Fibroblast of lung (primary cell): ENCODE data around the gene ARHGAP6. TPM values are rescaled to one million over a fixed set of nuclear protein-coding genes. Genes with fewer than 3 reads are reported as not detected.
A peak's percentile ranks its signal among the peaks of the same experiment; 100 is the strongest.

Experiments used
- DNase-seq, 2 donors: peaks; one replicate each; pipeline versions ENCODE4 v3.0.0 to v3.0.0-alpha.2; 2010; ENCODE audit warnings: low read depth in 2 of 2
- H2AFZ ChIP-seq: 2 replicates; pipeline ENCODE4 v1.5.1; 2012; ENCODE audit warnings: low read length, control low read depth, inconsistent platforms
- H3K27ac ChIP-seq: 2 replicates; pipeline ENCODE4 v1.5.1; 2011; ENCODE audit warnings: low read length, control low read depth; ENCODE audit not compliant: insufficient read depth
- H3K27me3 ChIP-seq: 2 replicates; pipeline ENCODE4 v1.5.1; 2011; ENCODE audit warnings: mild to moderate bottlenecking, low read length; ENCODE audit not compliant: control insufficient read depth, insufficient read depth
- H3K36me3 ChIP-seq: 2 replicates; pipeline ENCODE4 v1.5.1; 2011; ENCODE audit warnings: low read length; ENCODE audit not compliant: control insufficient read depth, insufficient read depth
- H3K4me1 ChIP-seq: 2 replicates; pipeline ENCODE4 v1.5.1; 2011; ENCODE audit warnings: low read length; ENCODE audit not compliant: control insufficient read depth, insufficient read depth; ENCODE audit errors: extremely low read depth
- H3K4me2 ChIP-seq: 2 replicates; pipeline ENCODE4 v1.5.1; 2011; ENCODE audit warnings: low read length, control low read depth; ENCODE audit not compliant: insufficient read depth; ENCODE audit errors: extremely low read depth
- H3K4me3 ChIP-seq, 4 experiments: fragments of 200-600 bp in 1 of 4; sonication (generic) in 1 of 4; replicated peaks in 1 of 4; 2 replicates each; pipeline ENCODE4 v1.5.1; 2011 to 2016; ENCODE audit warnings: low read length in 4 of 4, low read depth in 3 of 4, mild to moderate bottlenecking in 3 of 4, control low read depth in 2 of 4, inconsistent platforms in 1 of 4, mixed read lengths in 1 of 4; ENCODE audit not compliant: insufficient read depth in 1 of 4; ENCODE audit errors: control extremely low read depth in 1 of 4
- H3K79me2 ChIP-seq: 2 replicates; pipeline ENCODE4 v1.5.1; 2012; ENCODE audit warnings: mild to moderate bottlenecking, low read length, inconsistent platforms; ENCODE audit not compliant: control insufficient read depth, insufficient read depth
- H3K9ac ChIP-seq: 2 replicates; pipeline ENCODE4 v1.5.1; 2011; ENCODE audit warnings: mild to moderate bottlenecking, low read length, control low read depth; ENCODE audit not compliant: insufficient read depth
- H3K9me3 ChIP-seq: 2 replicates; pipeline ENCODE4 v1.5.1; 2012; ENCODE audit warnings: low read depth, low read length; ENCODE audit not compliant: control insufficient read depth, insufficient read depth
- H4K20me1 ChIP-seq: 2 replicates; pipeline ENCODE4 v1.5.1; 2011; ENCODE audit warnings: low read length; ENCODE audit not compliant: control insufficient read depth, insufficient read depth; ENCODE audit errors: extremely low read depth
- EZH2 ChIP-seq: IDR thresholded peaks from 2 replicates; pipeline ENCODE4 v1.5.1; 2012; ENCODE audit warnings: low read length, control low read depth, mild to moderate bottlenecking; ENCODE audit errors: missing control alignments
- polyA plus RNA-seq, 2 donors: library from polyadenylated mRNA; depleted of rRNA in 1 of 2; stranded (reverse) in 1 of 2; unstranded in 1 of 2; fragments of >200 nt; gene quantifications; 2 replicates each; pipeline ENCODE4 v1.2.1, GENCODE V29; 2011 to 2012; ENCODE audit warnings: missing spikeins in 1 of 2
- total RNA-seq: library from RNA; depleted of rRNA; stranded (reverse); fragments of >200 nt; gene quantifications from 2 replicates; pipeline ENCODE4 v1.2.1, GENCODE V29; 2014
- TF ChIP-seq, protein P1 (sequence below), 2 donors: IDR thresholded peaks in 1 of 2; conservative IDR thresholded peaks in 1 of 2; 1 replicate in 1 of 2; 2 replicates in 1 of 2; pipeline ENCODE4 v1.5.1; 2011 to 2012; ENCODE audit warnings: low read length in 2 of 2, control low read depth in 1 of 2, inconsistent platforms in 1 of 2, low read depth in 1 of 2, mild to moderate bottlenecking in 1 of 2

ARHGAP6 gene
- total and polyA plus RNA-seq, 2 donors (not counting 1 experiment from before 2014, with no cell fraction given): 5.9 to 11.7 TPM

DNA sequence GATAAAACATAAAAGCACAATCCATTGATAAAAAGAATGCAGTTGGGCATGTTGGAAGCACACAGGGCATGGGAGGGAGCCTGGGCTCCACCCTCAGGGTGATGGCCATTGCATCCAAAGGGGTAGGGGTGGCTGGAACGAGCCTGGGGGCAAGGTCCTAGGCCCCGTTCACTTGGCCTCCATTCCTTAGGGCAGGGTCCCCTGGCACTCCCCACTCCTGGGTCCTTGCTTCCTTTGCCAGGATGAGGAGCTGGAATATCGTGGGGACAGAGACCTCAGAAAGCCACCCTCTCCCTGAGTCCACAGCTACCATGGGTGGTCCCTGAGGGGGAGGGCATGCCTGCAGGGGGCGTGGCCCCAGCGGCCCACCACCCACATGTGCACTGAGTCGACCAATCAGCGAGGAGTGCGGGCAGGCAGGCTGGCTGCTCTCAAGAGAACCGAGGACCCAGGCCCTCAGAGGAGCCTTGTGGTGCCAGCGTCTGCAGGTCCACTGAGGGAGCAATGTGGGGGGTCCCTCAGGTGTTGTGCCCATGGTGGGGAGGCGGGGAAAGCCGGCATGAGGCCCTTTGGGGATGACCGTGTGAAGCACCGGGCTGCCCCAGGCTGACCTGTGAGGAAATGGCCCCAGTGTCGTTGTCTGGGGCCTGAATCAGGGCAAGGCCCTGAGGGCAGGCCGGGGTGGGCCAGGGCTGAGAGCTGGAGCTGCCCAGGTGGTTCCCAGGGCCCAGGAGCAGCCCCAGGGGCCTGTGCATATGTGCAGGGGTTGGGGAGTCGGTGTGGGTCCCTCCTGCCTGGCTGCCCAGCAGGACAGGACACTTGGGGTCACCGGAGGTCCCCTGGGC is 451.2 kb downstream of the ARHGAP6 start:
- DNase-seq: no peak

DNA sequence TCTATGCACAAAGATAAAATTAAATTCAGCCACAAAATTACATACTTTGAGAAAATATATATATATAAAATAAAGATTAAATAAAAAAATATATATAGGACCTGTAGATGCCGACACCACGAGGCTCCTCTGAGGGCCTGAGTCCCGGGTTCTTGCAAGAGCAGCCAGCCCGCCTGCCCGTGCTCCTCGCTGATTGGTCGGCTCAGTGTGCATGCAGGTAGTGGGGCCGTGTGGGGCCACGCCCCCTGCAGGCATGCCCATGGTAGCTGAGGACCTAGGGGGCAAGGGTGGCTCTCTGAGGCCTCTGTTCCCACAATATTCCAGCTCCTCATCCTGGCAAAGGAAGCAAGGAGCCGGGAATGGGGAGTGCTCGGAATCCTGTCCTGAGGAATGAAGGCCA is 453.0 kb downstream of the ARHGAP6 start:
- no peak overlapping the region for H2AFZ ChIP-seq
- H3K36me3 ChIP-seq: no peaks in the 10 kb centered on the region
- DNase-seq: no peak
- H3K4me2 ChIP-seq: no peak overlapping the region
- no peak overlapping the region for H3K9ac ChIP-seq
- no peak overlapping the region for H3K4me3 ChIP-seq
- no peaks in the 10 kb centered on the region for H3K79me2 ChIP-seq
- H4K20me1 ChIP-seq: no peaks in the 10 kb centered on the region
- H3K9me3 ChIP-seq: no peaks in the 10 kb centered on the region
- H3K27me3 ChIP-seq: no peaks in the 10 kb centered on the region
- H3K27ac ChIP-seq: no peak overlapping the region
- TF ChIP-seq EZH2: no peak
- TF ChIP-seq, protein P1, sequence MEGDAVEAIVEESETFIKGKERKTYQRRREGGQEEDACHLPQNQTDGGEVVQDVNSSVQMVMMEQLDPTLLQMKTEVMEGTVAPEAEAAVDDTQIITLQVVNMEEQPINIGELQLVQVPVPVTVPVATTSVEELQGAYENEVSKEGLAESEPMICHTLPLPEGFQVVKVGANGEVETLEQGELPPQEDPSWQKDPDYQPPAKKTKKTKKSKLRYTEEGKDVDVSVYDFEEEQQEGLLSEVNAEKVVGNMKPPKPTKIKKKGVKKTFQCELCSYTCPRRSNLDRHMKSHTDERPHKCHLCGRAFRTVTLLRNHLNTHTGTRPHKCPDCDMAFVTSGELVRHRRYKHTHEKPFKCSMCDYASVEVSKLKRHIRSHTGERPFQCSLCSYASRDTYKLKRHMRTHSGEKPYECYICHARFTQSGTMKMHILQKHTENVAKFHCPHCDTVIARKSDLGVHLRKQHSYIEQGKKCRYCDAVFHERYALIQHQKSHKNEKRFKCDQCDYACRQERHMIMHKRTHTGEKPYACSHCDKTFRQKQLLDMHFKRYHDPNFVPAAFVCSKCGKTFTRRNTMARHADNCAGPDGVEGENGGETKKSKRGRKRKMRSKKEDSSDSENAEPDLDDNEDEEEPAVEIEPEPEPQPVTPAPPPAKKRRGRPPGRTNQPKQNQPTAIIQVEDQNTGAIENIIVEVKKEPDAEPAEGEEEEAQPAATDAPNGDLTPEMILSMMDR (conservative IDR thresholded peaks at IDR 0.05 in 1 of 2, IDR thresholded peaks at IDR 0.05 in 1 of 2; ENCODE audit: low read depth in 1 of 2, low read length in 2 of 2): no peak
- H3K4me1 ChIP-seq: peaks cover 3% of the 10 kb centered on the region

More for the DNA sequence above, 451.2 kb downstream of the ARHGAP6 start:
- no peaks in the 10 kb centered on the region for H3K79me2 ChIP-seq
- no peaks in the 10 kb centered on the region for H3K9me3 ChIP-seq
- no peak overlapping the region for H3K4me3 ChIP-seq
- H3K27ac ChIP-seq: no peak overlapping the region
- no peaks in the 10 kb centered on the region for H4K20me1 ChIP-seq
- no peaks in the 10 kb centered on the region for H3K36me3 ChIP-seq
- no peak overlapping the region for H2AFZ ChIP-seq
- H3K9ac ChIP-seq: no peak overlapping the region
- TF ChIP-seq, protein P1 (conservative IDR thresholded peaks at IDR 0.05 in 1 of 2, IDR thresholded peaks at IDR 0.05 in 1 of 2; ENCODE audit: low read depth in 1 of 2, low read length in 2 of 2): no peak
- TF ChIP-seq EZH2: no peak
- H3K4me2 ChIP-seq: no peak overlapping the region
- H3K4me1 ChIP-seq: peaks cover 3% of the 10 kb centered on the region
- H3K27me3 ChIP-seq: no peaks in the 10 kb centered on the region

DNA sequence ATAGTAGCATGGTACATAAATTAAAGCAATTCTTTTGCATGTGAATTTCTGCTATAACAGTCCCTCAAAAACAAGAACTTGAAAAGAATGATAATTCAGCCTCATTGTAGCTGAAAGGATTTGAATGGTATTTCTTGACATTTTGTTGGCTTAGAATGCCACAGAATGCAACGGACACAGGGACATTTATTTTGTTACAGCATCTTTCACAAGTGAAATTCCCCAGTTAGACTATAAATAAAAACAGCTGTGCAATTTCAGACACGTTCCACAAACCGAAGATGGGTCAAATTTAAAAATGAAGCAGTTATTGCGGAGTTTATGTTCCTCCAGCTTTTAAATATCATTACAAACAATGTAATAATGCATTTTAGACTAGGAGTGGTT is 455.3 kb downstream of the ARHGAP6 start:
- Histone ChIP-seq H3K79me2 (no peaks in the 10 kb centered on the region), H3K27ac (no peak overlapping the region), H3K4me3 (peak overlapping the region in 3 of 4 experiments; percentile 12 to 20 (median 13)), H3K9ac (no peak overlapping the region), H3K4me1 (peaks cover 3% of the 10 kb centered on the region), H3K36me3 (no peaks in the 10 kb centered on the region), H3K27me3 (no peaks in the 10 kb centered on the region), H4K20me1 (no peaks in the 10 kb centered on the region), H3K4me2 (peak overlapping the region; percentile 68), H2AFZ (no peak overlapping the region), H3K9me3 (no peaks in the 10 kb centered on the region)
- peak in 1 of 2 donors; percentile 14 for DNase-seq
- TF ChIP-seq, protein P1 (conservative IDR thresholded peaks at IDR 0.05 in 1 of 2, IDR thresholded peaks at IDR 0.05 in 1 of 2; ENCODE audit: low read depth in 1 of 2, low read length in 2 of 2): no peak
- TF ChIP-seq EZH2: no peak
